Ovary (tissue), 9 donors: ENCODE measurements around the gene PHACTR1. TPM values are rescaled to one million over a fixed set of nuclear protein-coding genes. Genes with fewer than 3 reads are reported as not detected.

Source experiments
- DNase-seq, 5 donors: peaks; one replicate each; pipeline ENCODE4 v3.0.0-alpha.2; 2019 to 2020
- H3K27ac ChIP-seq, 2 donors: fragments of 200-600 bp; one replicate each; pipeline versions ENCODE4 v1.5.1 to v1.8.0; 2019 to 2022
- H3K27me3 ChIP-seq: fragments of 200-600 bp; one replicate; pipeline ENCODE4 v1.8.0; 2022
- H3K36me3 ChIP-seq: fragments of 200-600 bp; sonication (generic); one replicate; pipeline ENCODE4 v1.5.1; 2019
- H3K4me1 ChIP-seq: one replicate; pipeline ENCODE4 v1.8.1; 2013; ENCODE audit warnings: mild to moderate bottlenecking, moderate library complexity; ENCODE audit not compliant: insufficient read depth
- H3K4me3 ChIP-seq: fragments of 200-600 bp; sonication (generic); one replicate; pipeline ENCODE4 v1.5.1; 2017
- H3K9me3 ChIP-seq, 2 donors: fragments of 200-600 bp in 1 of 2; sonication (generic) in 1 of 2; one replicate each; pipeline versions ENCODE4 v1.5.1 to v1.8.1; 2013 to 2019; ENCODE audit warnings: mild to moderate bottlenecking in 1 of 2, moderate library complexity in 1 of 2
- EP300 ChIP-seq: sonication (generic); formaldehyde crosslinking; IDR thresholded peaks from one replicate; pipeline ENCODE4 v1.6.1; 2017; ENCODE audit warnings: antibody characterized with exemption
- POLR2A ChIP-seq: fragments of 450-650 bp; IDR thresholded peaks from one replicate; pipeline ENCODE4 v1.6.1; 2017; ENCODE audit warnings: antibody characterized with exemption, mild to moderate bottlenecking, moderate library complexity
- WGBS, 3 donors: extraction: QIAGEN DNeasy Blood & Tissue Kit in 1 of 3; methylation state at CpG; one replicate each; pipeline versions ENCODE4 v1.1.5 to v1.1.7; 2013 to 2017; 5-methylcytosine and 5-hydroxymethylcytosine counted together
- intact Hi-C, 4 donors: fragments of 100-400 bp; cut with DNase I; formaldehyde crosslinking; loops; one replicate each; pipeline versions ENCODE4 v1.11.0 to v1.15.1; 2022 to 2023
- polyA plus RNA-seq, 2 donors: library from polyadenylated mRNA; stranded (reverse); fragments of 200-250 nt in 1 of 2; fragments of 350-450 nt in 1 of 2; fragmentation: Illumina TruSeq in 1 of 2; extraction: RNeasy Lipid Tissue Mini Kit (QIAGEN cat#74804) in 1 of 2; gene quantifications; one replicate each; pipeline ENCODE4 v1.2.3, GENCODE V29; 2013 to 2014
- total RNA-seq, 7 donors: library from RNA; depleted of rRNA in 2 of 7; stranded (reverse); fragments of >200 nt in 2 of 7; fragmentation: NEBNext Ultra II Directional in 3 of 7; extraction: Animal tissue kit (Norgen Biotek cat#: 25700) in 3 of 7; gene quantifications; one replicate each; pipeline versions ENCODE4 v1.1.0 to v1.2.4, GENCODE V29; 2016 to 2023
- TF ChIP-seq, protein P1 (sequence below), 3 donors: fragments of 450-650 bp in 2 of 3; fragments of 200-600 bp in 1 of 3; IDR thresholded peaks; one replicate each; pipeline versions ENCODE4 v1.5.1 to v1.8.0; 2016 to 2022; ENCODE audit warnings: antibody characterized with exemption in 3 of 3, mild to moderate bottlenecking in 1 of 3
- donor health status: DM: no; HTN: no; CAD: no; lungs with moderate emphysema.
- donor health status: DM: no; HTN: no; CAD: no.
- donor health status: Bipolar disorder and iron deficiency.
- donor health status: DM: yes; HTN: yes; CAD: no.
- donor health status: DM: no; HTN: no; CAD: no.
- donor health status: DM: yes; HTN: yes; CAD: no.

The PHACTR1 gene
- total and polyA plus RNA-seq, 9 donors: 0.48 to 10.9 (median 3.7) TPM

DNA sequence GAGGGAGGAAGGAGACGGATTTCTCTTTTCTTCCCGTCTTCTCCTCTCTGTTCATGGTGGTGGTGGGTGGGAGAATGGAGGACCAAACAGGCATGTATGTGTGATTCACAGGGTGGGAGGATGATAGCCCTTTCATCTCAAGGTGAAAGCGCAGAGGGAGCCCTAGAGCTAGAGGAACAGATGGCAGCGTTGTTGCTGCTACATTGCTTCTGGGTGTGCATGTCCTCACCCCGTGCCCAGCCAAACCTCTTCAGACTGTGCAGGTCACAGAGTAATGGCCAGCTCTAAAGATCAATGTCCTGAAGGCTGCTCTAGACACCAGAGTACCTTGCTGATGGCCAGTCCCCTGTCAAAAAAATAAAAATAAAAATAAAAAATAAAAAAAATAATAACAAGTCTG is 310.0 kb downstream of the PHACTR1 start:
- DNase-seq: no peak
- no peak overlapping the region for H3K27ac ChIP-seq
- no peaks in the 10 kb centered on the region for H3K4me1 ChIP-seq
- H3K9me3 ChIP-seq: no peaks in the 10 kb centered on the region
- intact Hi-C loops: no loop called here
- TF ChIP-seq, protein P1, sequence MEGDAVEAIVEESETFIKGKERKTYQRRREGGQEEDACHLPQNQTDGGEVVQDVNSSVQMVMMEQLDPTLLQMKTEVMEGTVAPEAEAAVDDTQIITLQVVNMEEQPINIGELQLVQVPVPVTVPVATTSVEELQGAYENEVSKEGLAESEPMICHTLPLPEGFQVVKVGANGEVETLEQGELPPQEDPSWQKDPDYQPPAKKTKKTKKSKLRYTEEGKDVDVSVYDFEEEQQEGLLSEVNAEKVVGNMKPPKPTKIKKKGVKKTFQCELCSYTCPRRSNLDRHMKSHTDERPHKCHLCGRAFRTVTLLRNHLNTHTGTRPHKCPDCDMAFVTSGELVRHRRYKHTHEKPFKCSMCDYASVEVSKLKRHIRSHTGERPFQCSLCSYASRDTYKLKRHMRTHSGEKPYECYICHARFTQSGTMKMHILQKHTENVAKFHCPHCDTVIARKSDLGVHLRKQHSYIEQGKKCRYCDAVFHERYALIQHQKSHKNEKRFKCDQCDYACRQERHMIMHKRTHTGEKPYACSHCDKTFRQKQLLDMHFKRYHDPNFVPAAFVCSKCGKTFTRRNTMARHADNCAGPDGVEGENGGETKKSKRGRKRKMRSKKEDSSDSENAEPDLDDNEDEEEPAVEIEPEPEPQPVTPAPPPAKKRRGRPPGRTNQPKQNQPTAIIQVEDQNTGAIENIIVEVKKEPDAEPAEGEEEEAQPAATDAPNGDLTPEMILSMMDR (IDR thresholded peaks at IDR 0.05): no peak
- H3K36me3 ChIP-seq: no peaks in the 10 kb centered on the region
- 9 to 32% (median 11%) methylated on average over 5 of the region's 5 CpGs for WGBS, 3 donors
- H3K27me3 ChIP-seq: no peaks in the 10 kb centered on the region
- H3K4me3 ChIP-seq: no peak overlapping the region

DNA sequence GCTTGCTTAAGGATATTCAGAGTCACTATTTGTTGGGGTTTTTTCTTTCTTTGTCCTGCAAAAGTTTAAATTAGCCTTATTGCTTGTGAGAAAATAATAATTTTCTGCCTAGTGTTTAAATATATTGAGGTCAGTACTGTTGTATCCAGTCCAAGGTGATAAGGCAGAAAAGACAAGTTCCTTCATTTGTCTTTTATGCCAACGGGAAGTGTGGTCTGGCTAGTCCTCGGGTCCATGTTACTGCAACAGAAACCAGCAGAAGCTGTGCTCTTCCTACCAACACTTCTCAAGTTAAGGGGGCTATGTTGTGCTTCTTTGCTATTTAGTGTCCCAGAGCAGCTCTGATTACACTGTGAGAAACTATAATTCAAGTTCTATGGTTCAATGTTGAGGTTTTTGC is 310.6 kb downstream of the PHACTR1 start:
- H3K4me1 ChIP-seq: no peaks in the 10 kb centered on the region
- H3K36me3 ChIP-seq: no peaks in the 10 kb centered on the region
- no peak for DNase-seq
- H3K27ac ChIP-seq: no peak overlapping the region
- 43 to 45% (median 43%) methylated on average over 2 of the region's 2 CpGs for WGBS, 3 donors
- no peaks in the 10 kb centered on the region for H3K27me3 ChIP-seq
- no peak overlapping the region for H3K4me3 ChIP-seq
- no peaks in the 10 kb centered on the region for H3K9me3 ChIP-seq
- intact Hi-C loops: no loop called here
- TF ChIP-seq POLR2A: no peak

- H3K4me1 ChIP-seq: no peaks in the 10 kb centered on the region
- intact Hi-C loops: no loop called here
- no peak overlapping the region for H3K4me3 ChIP-seq
- no peak for DNase-seq
- TF ChIP-seq EP300 (no peak), POLR2A (no peak)
- TF ChIP-seq, protein P1 (IDR thresholded peaks at IDR 0.05): no peak
- no peaks in the 10 kb centered on the region for H3K9me3 ChIP-seq
- H3K27me3 ChIP-seq: no peaks in the 10 kb centered on the region
- H3K36me3 ChIP-seq: no peaks in the 10 kb centered on the region
- H3K27ac ChIP-seq: no peak overlapping the region
- WGBS, 3 donors: 31 to 47% (median 31%) methylated on average over 3 of the region's 3 CpGs
These were observed 313.8 kb downstream of the PHACTR1 start for GRCh38 chr6:13030396-13030795.

DNA sequence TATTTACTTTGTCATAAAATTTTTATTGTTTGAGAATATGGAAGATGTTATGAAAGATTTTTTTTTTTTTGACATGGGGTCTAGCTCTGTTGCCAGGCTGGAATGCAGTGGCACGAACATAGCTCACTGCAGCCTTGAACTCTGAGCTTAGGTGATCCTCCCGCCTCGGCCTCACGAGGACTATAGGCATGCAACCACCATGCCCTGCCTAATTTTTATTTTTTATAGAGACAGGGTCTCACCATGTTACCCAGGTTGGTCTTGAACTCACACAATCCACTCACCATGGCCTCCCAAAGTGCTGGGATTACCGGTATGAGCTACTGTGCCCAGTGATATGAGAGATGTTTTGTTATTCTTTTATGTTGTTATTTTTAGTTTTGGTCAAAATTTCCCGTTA is 316.0 kb downstream of the PHACTR1 start:
- DNase-seq: no peak
- Histone ChIP-seq H3K36me3 (no peaks in the 10 kb centered on the region), H3K4me1 (no peaks in the 10 kb centered on the region), H3K4me3 (no peak overlapping the region), H3K27ac (no peak overlapping the region), H3K27me3 (no peaks in the 10 kb centered on the region), H3K9me3 (no peaks in the 10 kb centered on the region)
- WGBS, 3 donors: 61 to 81% (median 65%) methylated on average over 6 of the region's 6 CpGs
- TF ChIP-seq, protein P1 (IDR thresholded peaks at IDR 0.05): no peak
- TF ChIP-seq EP300: no peak
- TF ChIP-seq POLR2A: no peak
- intact Hi-C loops: no loop called here

DNA sequence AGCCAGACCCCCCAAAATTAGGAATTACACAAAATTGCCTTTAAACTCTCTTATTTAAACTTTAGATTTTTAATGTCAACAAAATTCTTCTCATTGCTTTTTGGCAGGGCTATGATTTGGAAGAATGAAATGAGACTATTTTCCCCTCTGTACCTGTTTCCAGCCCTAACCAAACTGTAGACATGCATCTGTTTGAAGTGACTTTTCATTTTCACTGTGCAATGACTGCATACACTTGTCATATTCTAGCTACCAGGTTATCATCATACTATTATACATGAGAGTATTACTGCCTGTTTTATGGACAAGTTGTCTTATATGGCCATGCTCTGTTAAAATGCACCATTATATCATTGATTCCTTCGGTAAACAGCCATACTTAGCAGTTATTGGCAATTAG is 316.6 kb downstream of the PHACTR1 start:
- DNase-seq: no peak
- WGBS, 3 donors: 89 to 94% (median 91%) methylated on average over 1 of the region's 1 CpG
- Histone ChIP-seq H3K9me3 (no peaks in the 10 kb centered on the region), H3K27me3 (no peaks in the 10 kb centered on the region), H3K36me3 (no peaks in the 10 kb centered on the region), H3K27ac (no peak overlapping the region), H3K4me1 (no peaks in the 10 kb centered on the region), H3K4me3 (no peak overlapping the region)
- intact Hi-C loops: no loop called here
- TF ChIP-seq EP300 (no peak), POLR2A (no peak)
- TF ChIP-seq, protein P1 (IDR thresholded peaks at IDR 0.05): no peak
